K562 (cell line): ENCODE data around the gene EFNA2. TPM values are rescaled to one million over a fixed set of nuclear protein-coding genes. Genes with fewer than 3 reads are reported as not detected.

Source experiments
- BHLHE40 ChIP-seq: IDR thresholded peaks from 2 replicates; pipeline ENCODE4 v1.6.1; 2011; ENCODE audit warnings: low read length, improper control_type of control experiment
- CCNT2 ChIP-seq: IDR thresholded peaks from 2 replicates; pipeline ENCODE4 v1.6.1; 2011; ENCODE audit warnings: borderline replicate concordance, low read depth, mild to moderate bottlenecking, moderate library complexity, mixed read lengths, low read length; ENCODE audit not compliant: insufficient read length; ENCODE audit errors: extremely low read depth
- FOXM1 ChIP-seq, 2 experiments: fragments of 450-650 bp in 1 of 2; sonication (generic) in 1 of 2; formaldehyde crosslinking in 1 of 2; IDR thresholded peaks; 2 replicates each; pipeline versions ENCODE4 v1.6.1 to v1.9.0; 2017 to 2022; ENCODE audit warnings: low read depth in 2 of 2, mild to moderate bottlenecking in 2 of 2, missing genetic modification reagents in 1 of 2, moderate library complexity in 1 of 2
- FOXP1 ChIP-seq: sonication (generic); formaldehyde crosslinking; IDR thresholded peaks from 2 replicates; pipeline ENCODE4 v1.8.0; 2022; ENCODE audit warnings: mild to moderate bottlenecking, missing genetic modification reagents
- NBN ChIP-seq: fragments of 450-650 bp; IDR thresholded peaks from 2 replicates; pipeline ENCODE4 v1.6.1; 2016; ENCODE audit warnings: low read depth, mild to moderate bottlenecking
- SIRT6 ChIP-seq: IDR thresholded peaks from one replicate; pipeline ENCODE4 v1.6.1; 2012; ENCODE audit warnings: low read depth, mild to moderate bottlenecking, control low read depth, inconsistent platforms, low read length, moderate library complexity
- ZNF384 ChIP-seq: IDR thresholded peaks from 2 replicates; pipeline ENCODE4 v1.6.1; 2012; ENCODE audit warnings: low read depth, low read length, improper control_type of control experiment
- polyA plus RNA-seq, 8 experiments: library from polyadenylated mRNA; depleted of rRNA in 4 of 8; stranded (reverse) in 5 of 8; unstranded in 3 of 8; fragments of >200 nt; fragmentation: Nextera tagmentation in 2 of 8; fragmentation: Illumina TruSeq in 1 of 8; extraction: Ambion mirVana in 2 of 8; extraction: Trizol in 1 of 8; gene quantifications; 2 replicates each; pipeline versions ENCODE4 v1.2.1 to v1.2.3, GENCODE V29; 2011 to 2014; ENCODE audit warnings: inconsistent platforms in 1 of 8, missing spikeins in 1 of 8
- total RNA-seq, 7 experiments: library from RNA; depleted of rRNA in 6 of 7; stranded (reverse); fragments of >200 nt in 6 of 7; fragmentation: Illumina TruSeq in 2 of 7; extraction: Trizol in 2 of 7; gene quantifications; 2 replicates each; pipeline versions ENCODE4 v1.2.1 to v1.2.3, GENCODE V29; 2011 to 2021; ENCODE audit warnings: low replicate concordance in 1 of 7
- TF ChIP-seq, protein P1 (sequence below): fragments of 250-450 bp; sonication (Bioruptor Pico); IDR thresholded peaks from 2 replicates; pipeline ENCODE4 v1.8.0; 2021; ENCODE audit warnings: mild to moderate bottlenecking, moderate library complexity
- TF ChIP-seq, protein P2 (sequence below): sonication (generic); IDR thresholded peaks from 2 replicates; pipeline ENCODE4 v1.6.1; 2016
- TF ChIP-seq, protein P3 (sequence below): fragments of 250-450 bp; sonication (Bioruptor Pico); IDR thresholded peaks from 2 replicates; pipeline ENCODE4 v1.4.0; 2020
- TF ChIP-seq, protein P4 (sequence below), 2 experiments: IDR thresholded peaks in 1 of 2; conservative IDR thresholded peaks in 1 of 2; 2 replicates each; pipeline ENCODE4 v1.6.1; 2016; ENCODE audit warnings: low read depth in 2 of 2, mild to moderate bottlenecking in 1 of 2, missing compliant biosample characterization in 1 of 2, missing genetic modification characterization in 1 of 2, moderate library complexity in 1 of 2
- TF ChIP-seq, protein P5 (sequence below): fragments of 250-450 bp; sonication (Bioruptor Pico); IDR thresholded peaks from 2 replicates; pipeline ENCODE4 v1.6.1; 2021; ENCODE audit warnings: mild to moderate bottlenecking

EFNA2 gene
- total and polyA plus RNA-seq, 9 of the 15 experiments (the other 6 are each of a cell fraction or from before 2014, with no cell fraction given) = 0.11 to 0.44 (median 0.15) TPM; not detected in 6

DNA sequence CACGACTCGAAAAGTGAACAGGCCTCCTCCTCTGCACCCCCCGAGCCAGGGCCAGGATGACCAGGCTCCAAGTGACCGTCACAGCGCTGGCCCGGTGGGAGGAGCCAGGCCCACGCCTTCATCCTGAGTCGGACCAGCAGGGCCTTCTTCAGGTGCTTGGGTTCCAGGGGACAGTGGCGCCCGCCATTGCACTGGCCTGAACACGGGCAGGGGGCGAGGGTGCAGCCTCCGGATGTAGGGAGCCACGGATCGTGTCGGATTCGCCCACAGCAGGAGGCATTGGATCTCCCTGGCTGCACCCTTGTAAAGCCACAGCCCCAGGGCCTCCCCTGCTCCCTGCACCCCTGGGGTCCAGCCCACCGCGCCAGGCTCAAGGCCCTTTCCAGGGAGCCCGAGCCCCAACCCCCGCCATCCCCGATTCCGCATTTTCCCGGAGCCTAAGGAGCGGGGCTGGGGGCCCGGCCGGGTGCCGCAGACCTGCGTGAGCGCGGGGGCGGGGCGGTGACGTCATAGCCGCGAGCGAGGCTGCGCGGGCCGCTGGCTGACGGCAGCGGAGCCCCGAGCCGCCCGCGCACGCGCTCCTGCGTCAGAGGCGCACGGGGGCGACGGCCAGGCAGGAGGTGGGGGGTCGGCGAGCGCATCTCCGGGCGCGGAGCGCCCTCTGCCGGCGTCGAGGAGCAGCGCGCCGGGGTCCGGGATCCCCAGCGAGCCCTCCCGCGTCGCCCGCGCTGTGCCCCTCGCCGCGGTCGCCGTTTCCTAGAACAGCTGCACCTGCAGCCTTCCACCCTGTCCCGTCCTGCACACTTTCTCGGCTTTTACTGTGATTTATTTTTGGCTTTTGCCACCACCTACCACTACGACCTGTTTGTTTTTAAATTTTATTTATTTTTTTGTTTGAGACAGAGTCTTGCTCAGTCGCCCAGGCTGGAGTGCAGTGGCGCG, 45.6 kb upstream of the EFNA2 start (continued):
- TF ChIP-seq FOXM1 (IDR thresholded peaks at IDR 0.05; ENCODE audit: low read depth) (no peak), FOXM1 (CRISPR knock-in tag; IDR thresholded peaks at IDR 0.05; ENCODE audit: low read depth) (no peak), SIRT6 (no peak), FOXP1 (no peak), NBN (no peak; the same call in 1 of the 2 replicates), ZNF384 (0 out of 2 replicates have a peak, but pooled peaks have one; percentile 25), BHLHE40 (peak; percentile 85), CCNT2 (peak; percentile 95)
- TF ChIP-seq, protein P1, sequence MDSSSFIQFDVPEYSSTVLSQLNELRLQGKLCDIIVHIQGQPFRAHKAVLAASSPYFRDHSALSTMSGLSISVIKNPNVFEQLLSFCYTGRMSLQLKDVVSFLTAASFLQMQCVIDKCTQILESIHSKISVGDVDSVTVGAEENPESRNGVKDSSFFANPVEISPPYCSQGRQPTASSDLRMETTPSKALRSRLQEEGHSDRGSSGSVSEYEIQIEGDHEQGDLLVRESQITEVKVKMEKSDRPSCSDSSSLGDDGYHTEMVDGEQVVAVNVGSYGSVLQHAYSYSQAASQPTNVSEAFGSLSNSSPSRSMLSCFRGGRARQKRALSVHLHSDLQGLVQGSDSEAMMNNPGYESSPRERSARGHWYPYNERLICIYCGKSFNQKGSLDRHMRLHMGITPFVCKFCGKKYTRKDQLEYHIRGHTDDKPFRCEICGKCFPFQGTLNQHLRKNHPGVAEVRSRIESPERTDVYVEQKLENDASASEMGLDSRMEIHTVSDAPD (CRISPR knock-in tag) = no peak
- TF ChIP-seq, protein P2, sequence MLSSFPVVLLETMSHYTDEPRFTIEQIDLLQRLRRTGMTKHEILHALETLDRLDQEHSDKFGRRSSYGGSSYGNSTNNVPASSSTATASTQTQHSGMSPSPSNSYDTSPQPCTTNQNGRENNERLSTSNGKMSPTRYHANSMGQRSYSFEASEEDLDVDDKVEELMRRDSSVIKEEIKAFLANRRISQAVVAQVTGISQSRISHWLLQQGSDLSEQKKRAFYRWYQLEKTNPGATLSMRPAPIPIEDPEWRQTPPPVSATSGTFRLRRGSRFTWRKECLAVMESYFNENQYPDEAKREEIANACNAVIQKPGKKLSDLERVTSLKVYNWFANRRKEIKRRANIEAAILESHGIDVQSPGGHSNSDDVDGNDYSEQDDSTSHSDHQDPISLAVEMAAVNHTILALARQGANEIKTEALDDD = no peak
- TF ChIP-seq, protein P3, sequence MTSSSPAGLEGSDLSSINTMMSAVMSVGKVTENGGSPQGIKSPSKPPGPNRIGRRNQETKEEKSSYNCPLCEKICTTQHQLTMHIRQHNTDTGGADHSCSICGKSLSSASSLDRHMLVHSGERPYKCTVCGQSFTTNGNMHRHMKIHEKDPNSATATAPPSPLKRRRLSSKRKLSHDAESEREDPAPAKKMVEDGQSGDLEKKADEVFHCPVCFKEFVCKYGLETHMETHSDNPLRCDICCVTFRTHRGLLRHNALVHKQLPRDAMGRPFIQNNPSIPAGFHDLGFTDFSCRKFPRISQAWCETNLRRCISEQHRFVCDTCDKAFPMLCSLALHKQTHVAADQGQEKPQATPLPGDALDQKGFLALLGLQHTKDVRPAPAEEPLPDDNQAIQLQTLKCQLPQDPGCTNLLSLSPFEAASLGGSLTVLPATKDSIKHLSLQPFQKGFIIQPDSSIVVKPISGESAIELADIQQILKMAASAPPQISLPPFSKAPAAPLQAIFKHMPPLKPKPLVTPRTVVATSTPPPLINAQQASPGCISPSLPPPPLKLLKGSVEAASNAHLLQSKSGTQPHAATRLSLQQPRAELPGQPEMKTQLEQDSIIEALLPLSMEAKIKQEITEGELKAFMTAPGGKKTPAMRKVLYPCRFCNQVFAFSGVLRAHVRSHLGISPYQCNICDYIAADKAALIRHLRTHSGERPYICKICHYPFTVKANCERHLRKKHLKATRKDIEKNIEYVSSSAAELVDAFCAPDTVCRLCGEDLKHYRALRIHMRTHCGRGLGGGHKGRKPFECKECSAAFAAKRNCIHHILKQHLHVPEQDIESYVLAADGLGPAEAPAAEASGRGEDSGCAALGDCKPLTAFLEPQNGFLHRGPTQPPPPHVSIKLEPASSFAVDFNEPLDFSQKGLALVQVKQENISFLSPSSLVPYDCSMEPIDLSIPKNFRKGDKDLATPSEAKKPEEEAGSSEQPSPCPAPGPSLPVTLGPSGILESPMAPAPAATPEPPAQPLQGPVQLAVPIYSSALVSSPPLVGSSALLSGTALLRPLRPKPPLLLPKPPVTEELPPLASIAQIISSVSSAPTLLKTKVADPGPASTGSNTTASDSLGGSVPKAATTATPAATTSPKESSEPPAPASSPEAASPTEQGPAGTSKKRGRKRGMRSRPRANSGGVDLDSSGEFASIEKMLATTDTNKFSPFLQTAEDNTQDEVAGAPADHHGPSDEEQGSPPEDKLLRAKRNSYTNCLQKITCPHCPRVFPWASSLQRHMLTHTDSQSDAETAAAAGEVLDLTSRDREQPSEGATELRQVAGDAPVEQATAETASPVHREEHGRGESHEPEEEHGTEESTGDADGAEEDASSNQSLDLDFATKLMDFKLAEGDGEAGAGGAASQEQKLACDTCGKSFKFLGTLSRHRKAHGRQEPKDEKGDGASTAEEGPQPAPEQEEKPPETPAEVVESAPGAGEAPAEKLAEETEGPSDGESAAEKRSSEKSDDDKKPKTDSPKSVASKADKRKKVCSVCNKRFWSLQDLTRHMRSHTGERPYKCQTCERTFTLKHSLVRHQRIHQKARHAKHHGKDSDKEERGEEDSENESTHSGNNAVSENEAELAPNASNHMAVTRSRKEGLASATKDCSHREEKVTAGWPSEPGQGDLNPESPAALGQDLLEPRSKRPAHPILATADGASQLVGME (CRISPR knock-in tag) = no peak; the same call in 1 of the 2 replicates
- TF ChIP-seq, protein P4, sequence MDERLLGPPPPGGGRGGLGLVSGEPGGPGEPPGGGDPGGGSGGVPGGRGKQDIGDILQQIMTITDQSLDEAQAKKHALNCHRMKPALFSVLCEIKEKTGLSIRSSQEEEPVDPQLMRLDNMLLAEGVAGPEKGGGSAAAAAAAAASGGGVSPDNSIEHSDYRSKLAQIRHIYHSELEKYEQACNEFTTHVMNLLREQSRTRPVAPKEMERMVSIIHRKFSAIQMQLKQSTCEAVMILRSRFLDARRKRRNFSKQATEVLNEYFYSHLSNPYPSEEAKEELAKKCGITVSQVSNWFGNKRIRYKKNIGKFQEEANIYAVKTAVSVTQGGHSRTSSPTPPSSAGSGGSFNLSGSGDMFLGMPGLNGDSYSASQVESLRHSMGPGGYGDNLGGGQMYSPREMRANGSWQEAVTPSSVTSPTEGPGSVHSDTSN (CRISPR knock-in tag; IDR thresholded peaks at IDR 0.05; ENCODE audit: low read depth) = no peak
- TF ChIP-seq, protein P4 (tag; conservative IDR thresholded peaks at IDR 0.05; ENCODE audit: low read depth) = no peak
- TF ChIP-seq, protein P5, sequence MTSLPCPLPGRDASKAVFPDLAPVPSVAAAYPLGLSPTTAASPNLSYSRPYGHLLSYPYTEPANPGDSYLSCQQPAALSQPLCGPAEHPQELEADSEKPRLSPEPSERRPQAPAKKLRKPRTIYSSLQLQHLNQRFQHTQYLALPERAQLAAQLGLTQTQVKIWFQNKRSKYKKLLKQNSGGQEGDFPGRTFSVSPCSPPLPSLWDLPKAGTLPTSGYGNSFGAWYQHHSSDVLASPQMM (CRISPR knock-in tag) = no peak
